ENCODE measurements around the gene ALDH1L1.
"Not testable (repeated sequence)": the region's sequence is repeated elsewhere in the genome, so short reads cannot be mapped to it uniquely, and the experiment has no call there.

The ALDH1L1 gene

DNA sequence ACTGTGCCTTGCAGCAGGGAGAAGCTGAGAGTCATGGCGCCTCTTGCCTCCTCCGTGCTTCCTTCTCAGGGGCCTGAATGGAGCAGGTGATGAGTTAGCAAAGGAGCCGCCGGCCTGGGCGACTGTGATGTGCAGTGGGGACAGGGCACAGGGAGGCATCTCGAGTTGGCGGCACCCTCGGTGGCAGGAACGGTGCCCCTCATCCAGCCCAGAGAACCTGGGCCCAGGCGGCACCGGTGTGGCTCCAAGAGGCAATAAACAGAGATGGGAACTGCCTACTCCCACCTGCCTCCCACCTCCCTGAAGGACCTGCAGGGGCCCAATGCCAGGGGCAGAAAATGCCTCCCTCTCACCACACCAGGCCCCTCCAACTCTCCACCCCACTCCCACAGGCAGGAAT lies 102.6 kb downstream of the ALDH1L1 start:
- no peak for DNase-seq

DNA sequence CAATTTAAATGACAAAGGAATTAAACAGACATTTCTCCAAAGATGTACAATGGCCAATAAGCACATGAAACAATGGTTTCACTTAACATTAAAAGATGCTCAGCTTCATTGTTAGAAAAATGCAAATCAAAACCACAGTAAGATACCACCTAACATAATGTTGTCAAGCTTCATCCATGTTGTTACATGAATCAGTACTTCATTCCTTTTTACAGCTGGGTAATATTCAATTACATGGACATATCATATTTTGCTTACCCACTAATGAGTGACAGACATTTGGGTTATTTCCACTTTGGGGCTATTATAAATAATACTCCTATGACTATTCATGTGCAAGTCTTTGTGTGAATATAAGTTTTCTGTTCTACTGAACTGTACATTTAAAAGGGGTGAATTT lies 104.2 kb downstream of the ALDH1L1 start:
- no peak for DNase-seq

DNA sequence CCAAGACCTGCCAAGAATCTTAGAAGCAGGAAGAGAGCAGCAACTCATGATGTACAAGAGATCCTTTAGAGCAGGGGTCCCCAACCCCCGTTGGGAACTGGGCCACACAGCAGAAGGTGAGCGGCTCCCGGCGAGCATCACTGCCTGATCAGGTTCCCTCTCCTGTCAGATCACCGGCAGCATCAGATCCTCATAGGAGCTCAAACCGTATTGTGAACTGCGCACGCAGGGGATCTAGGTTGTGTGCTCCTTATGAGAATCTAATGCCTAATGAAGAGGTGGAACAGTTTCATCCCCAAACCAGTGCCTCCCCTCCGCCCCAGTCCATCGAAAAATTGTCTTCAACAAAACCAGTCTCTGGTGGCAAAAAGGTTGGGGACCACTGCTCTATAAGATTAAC lies 110.2 kb downstream of the ALDH1L1 start:
- DNase-seq: no peak

DNA sequence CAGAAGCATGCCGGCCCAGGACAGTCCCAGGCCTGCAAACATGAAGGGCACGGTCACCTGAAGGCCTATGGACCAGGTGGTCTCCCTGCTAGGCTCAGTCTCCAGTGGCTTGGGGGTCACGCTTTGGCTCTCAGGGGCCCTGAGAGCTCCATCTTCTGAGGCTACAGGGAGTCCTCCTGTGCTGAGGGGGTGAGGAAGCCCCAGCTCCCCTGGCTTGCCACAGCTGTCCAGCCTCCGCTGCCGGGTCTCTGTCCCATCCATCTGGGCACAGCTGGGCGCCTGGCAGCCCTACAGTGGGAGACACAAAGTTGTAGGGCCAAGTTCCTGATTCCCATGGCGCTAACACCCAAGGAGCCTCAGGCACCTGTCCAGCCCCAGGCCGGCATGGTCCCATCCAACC lies 112.4 kb downstream of the ALDH1L1 start:
- DNase-seq: no peak

DNA sequence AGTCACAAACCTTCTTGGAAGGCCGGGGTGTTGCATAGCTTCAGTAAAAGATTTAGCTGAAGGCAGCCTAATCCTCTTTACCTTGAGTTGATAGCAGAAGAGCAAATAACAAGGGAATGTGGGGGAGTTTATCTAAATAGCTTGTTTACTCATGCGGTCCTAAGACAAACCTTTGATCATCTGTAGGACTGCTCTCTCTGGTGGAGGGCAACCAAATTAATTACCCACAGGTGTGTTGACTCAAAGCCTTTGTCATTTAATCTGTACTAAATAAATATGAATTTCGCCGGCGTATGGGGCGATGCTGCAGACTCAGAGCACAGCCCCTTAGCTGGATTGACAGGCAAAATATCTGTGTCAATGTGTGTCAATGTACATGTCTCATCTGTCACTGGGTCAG lies 113.7 kb downstream of the ALDH1L1 start:
- DNase-seq: not testable (repeated sequence)

DNA sequence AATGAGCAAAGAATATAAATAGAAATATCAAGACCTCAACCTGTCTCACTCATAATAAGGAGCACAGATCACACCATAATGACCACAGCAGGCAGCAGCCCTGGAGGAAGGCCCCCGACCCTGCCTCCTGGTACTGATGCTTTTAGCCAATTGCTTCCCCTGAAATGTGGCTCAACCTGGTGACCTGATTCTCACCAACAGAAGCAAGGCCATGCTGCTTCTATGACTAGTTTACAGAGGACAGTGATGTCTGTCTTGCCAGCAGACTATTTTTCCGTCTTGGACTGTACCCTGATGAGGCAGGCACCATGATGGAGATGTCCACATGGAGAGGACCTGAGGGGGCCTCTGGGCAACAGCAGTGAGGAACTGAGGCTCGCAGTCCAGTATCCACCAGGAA lies 114.5 kb downstream of the ALDH1L1 start:
- no peak for DNase-seq

DNA sequence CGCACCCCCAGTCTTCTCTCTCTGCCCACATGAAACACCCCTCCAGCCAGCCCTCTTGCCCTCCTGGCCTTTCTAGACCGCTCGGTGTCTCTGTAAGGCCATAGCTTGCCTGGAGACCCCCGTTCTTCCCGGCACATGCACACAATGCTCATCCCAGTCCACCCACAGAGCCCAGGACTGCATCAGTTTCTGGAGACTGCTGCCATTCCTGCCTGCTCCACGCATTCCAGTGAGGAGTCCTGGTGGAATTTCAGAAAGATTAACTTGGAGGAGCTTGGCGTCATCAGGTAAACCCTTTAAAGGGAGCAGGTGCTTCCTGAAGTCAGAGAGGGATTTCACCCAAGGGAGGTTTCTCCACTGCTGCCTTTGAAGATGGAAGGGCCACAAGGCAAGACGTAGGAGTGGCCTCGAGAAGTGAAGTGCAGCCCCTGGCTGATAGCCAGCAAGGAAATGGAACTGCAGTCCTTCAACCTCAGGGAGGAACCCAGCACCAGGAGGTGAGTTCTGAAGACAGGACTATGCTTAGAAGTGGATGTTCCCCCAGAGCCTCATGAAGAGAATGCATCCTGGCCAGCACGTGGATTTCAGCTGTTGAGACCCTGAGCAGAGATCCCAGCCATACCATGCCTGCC lies 115.6 kb downstream of the ALDH1L1 start:
- DNase-seq: no peak

DNA sequence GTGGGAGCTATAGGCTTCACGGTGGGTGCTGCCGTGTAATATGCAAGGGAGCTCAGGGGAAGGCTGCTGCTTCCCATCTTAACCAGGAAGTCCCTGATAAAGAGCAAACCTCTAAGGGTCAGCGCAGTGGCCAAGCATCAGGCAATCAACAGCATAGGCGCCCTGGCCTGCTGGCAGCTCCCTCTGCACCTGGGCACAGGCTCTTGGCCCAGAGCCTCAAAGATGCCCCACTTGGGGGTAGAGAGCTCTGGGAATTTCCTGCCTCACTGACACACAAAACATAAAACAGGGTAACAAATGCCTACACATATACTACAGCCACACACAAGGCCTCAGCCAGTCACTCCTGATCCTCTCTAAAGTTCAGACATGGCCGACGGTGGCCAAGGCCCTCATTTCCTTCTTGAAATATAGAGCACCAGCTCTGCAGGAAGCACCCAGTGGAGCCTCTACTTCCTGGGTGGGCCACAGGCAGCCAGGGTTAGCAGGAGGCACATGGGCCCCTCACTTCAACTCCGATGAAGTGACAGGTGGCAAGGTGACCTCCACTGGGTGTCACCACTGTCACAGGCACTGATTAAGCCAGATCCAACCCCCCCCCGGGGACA lies 116.9 kb downstream of the ALDH1L1 start:
- DNase-seq: no peak

DNA sequence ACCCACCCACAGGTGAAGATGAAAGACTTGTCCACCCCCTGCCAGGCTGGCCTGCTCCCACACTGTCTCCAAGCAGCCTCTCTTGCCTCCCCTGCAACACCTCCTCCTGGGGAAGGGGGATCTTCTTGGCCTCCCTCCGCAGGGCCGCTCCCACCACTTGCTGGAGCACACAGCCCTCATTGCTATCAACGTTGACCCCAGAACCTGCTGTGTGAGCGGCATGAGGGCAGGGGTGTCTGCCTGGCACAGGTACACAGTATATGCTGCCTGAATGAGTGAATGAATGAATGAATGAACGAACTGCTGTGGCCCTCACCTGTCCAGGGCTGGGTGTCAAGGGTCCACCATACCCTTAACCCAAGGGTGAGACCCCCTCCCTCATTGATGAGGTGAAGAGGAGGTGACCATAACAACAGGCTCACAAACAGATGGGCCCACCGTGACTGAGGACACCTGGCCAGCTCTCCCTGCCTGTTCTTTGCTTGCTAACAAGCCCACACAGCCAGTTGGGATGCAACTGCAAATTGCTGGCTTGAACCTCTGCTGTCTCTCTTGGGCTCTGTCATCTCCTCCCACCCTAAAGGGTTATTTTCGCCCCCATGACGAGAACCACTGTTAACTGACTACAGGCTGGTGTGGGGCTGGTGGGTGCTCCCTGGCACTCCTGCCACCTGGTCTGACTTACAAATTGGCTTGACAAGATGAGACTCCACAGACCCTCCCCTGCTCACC lies 118.9 kb downstream of the ALDH1L1 start:
- no peak for DNase-seq

DNA sequence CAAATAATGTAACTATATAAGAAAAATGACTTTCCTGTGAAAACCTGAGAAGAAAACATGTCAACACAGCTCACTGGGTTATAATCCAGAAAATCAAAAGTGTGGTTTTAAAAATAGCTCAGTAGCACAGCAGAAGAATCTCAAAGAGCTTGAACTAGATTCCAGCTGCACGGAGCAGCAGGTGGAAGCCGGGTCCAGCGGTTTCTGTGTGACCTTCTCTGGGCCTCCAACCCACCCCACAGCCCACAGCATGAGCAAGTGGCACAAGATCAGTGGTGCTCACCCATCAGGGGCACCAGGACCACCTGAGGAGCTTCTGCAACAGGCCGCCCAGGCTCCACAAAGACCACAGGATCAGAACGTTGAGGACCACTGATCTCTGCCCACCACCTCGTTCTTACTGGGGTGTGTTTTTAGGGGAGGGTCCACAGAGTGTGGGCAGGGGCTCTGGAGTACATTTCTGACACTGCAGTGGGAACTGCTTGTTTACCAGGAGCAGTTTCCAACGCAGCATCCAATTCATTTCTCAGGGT lies 119.7 kb downstream of the ALDH1L1 start:
- DNase-seq: no peak

DNA sequence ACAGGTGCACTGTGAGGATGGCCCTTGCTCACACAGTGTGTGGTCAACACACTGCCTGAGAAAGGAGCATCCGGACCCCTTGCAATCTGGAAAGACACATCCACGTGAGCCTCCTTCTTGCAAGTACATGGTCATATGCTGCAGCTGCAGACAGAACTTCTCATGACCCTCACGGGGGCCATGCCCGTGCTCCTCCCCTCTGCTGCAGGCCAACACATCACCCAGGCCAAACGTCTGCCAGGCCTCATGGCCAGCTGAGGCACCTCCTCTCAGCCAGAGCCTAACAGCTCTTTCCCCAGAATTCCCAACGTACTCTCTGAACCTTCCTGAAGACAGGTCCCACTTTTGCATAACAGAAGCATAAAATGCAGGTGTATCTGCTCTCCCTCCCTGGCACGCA lies 121.7 kb downstream of the ALDH1L1 start:
- no peak for DNase-seq

DNA sequence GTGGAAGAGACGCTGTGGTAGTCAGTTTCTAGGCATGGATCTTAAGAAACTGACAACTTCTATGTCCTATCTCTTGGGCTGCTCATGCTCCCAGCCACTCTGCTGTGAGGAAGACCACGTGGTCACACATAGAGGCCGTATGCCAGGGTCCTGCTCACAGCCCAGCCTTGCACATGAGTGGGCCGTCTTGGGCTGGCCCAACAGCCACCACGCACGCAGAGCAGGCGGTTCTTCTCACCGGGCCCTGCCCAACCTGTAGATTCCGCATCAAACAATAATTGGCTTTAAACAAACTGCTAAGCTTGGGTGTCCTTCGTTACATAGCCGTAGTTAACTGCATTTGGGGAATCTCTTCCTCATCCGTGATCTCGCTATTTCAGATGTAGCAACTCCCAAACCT lies 122.5 kb downstream of the ALDH1L1 start:
- no peak for DNase-seq

DNA sequence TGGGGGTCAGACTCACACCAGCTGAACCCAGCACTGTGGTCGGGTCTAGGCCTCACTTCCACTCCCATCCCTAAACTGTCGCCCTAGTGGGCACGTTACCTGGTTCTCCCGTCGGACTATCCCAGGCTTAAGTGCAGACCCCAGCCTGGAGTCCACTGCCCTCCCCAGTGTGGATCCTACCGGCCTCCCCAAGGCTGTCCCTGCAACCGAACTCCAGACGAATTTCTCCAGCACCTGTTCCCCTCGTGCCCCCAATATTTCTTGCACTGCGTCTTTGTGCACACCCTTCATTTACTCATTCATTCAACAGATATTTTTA lies 122.9 kb downstream of the ALDH1L1 start:
- DNase-seq: no peak

DNA sequence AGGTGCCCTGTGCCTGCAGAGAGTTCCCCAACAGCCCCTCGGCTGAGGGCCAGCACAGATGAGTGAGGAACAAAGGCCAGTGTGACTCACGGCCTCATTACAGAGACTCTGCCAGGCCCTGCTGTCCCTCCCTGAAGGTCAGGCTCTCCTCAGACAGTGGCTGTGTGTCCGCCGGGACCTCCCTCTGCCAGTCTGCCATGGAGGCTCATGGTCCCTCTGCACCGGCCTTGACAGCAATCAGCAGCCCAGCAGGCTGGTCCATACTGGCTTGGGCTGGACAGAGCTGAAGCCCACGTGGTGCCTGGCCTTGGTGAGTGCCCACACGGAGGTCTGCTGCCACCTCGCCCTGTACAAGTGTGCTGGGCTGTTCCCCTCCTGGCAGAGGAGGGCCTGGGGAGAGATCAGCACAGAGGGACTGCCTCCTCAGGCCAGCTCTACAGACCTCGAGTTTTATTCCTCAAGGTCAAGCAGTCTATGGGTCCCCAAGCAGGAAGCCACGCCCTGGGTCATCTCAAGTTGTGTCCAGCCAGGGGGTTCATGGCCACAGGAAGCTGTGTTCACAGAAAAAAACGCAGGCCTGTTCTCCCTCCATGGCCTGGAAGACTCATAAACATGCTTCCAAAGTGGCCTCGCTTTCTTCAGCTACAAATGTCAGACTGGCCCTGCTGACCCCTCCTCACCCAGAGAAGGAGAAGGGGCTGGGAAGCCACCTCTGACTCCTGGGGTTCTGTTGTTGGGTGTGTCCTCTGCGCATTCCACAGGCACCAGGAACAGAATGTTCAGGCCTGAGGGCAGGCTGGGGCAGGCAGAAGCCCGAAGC lies 123.5 kb downstream of the ALDH1L1 start:
- no peak for DNase-seq

DNA sequence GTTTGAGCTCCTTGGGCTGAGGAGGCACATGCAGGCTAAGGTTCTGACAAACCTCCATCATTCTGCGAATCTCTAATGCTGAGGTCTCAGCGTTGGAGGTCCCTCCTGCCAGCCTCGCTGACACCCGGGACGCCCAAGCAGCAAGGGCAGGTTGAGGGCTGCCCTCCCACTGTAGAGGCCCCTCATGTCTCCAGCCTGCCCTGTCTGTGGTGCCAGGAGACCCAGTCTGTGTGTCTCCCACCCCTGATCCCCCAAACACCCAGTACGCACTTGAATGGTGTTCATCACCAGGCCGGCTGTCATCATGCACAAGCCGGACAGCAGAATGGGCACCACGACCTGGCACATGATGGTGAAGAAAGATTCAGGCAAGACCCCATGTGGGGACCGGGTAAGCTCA lies 124.3 kb downstream of the ALDH1L1 start:
- no peak for DNase-seq

DNA sequence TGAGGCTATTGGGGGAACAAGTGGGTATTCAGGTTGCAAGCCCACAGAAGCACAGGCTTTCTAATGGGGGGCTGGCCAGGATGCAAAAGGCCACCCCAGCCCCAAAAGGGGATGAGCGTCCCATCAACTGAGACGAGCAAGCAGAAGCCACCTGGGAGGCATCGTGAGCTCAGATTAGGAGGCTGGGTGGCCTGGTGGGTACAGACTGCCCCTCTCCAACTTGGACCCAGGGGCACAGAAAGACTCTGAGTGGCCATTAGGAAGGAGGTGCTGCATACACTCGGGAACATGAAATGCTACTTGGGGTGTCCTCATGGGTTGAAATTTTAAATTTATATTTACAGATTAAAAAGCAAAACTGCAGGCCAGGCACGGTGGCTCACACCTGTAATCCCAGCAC lies 125.5 kb downstream of the ALDH1L1 start:
- DNase-seq: no peak

DNA sequence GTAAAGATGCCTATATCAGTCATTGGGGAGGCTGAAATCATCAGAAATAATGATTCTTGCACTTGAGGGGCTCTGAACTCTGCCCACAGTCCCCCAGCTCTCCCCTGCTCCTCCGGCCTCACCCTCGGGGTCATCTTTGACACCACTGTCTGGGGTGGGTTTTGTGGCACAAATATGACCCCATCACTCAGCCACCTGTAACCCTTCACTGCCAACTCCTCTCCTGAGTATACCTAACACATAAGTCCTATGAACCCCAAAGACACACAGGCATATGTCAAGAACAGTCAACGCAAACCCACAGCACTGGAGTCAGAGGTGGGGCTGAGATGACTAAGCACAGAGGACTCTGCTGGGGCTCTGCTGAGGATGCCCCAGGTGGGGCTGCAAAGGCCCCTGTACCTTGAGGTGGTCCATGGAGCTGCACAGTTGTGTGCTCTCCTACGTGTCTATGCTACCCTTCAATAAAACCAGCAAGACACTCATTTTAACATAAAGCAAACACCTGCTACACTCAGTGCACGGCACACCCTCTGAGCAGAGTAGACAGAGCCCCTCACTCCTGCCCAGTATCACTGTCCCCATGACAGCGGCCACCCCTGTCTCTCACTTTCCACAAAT lies 126.3 kb downstream of the ALDH1L1 start:
- DNase-seq: no peak

Data from fibroblast of skin of right quadriceps (primary cell).